ENCODE measurements around the gene GBX1. TPM values are rescaled to one million over a fixed set of nuclear protein-coding genes. Genes with fewer than 3 reads are reported as not detected.

The GBX1 gene
- total and polyA plus RNA-seq, 2 of the 4 experiments (the other 2 are of a cell fraction), result not detected

DNA sequence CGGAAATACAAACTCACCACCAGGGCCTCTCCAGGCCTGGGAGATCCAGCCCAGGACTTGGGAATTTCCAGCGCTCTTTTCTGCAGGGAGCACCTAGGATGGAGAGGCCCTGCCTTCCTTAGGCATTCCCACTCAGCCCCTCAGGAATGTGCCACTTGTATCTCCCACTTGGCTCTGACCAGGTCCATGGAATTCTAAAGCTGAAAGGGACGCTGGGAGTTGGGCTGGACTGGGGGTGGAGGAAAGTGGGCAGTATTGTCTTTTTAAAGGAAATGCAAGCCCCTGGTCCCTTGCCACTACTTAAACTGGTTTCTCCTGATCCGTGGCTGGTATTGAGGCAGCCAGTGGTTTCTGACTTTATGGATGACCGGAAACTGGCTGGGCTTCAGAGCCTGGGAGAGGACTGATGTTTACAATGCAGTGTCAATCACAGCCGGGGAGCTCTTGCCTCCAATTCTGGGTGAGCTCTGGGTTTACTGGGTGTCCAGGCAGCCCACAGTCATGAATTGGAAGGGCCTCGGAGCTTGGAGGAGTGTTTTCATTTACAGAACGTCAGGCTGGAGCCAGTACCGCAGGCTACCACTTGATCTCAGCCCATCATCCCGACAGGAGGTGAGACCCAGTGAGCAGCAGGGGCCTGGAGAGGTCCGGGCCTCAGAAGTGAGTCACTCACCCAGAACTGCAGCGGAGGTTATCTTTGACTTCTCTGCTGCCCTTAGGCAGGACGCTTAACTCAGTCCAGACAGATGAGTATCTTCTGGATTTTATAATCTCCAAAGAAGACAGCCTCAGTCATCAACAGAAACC lies 53.9 kb downstream of the GBX1 start:
- dilution Hi-C loops (cut with HindIII; ENCODE audit: low sequenced_read_pairs, unreplicated experiment), result no loop called here
- WGBS, 2 experiments (ENCODE audit: extremely low coverage in 2 of 2, insufficient read length in 1 of 2), result 0% methylated on average over 7 of the region's 13 CpGs; no CpG with 5 or more reads in 1 of the 2 experiments
- peaks cover 24% of the 10 kb centered on the region for H3K4me1 ChIP-seq (ENCODE audit: control insufficient read depth, insufficient read depth, low read length)
- H3K18ac ChIP-seq (ENCODE audit: low read depth, low read length), result no peak overlapping the region
- peaks cover 83% of the 10 kb centered on the region for H4K20me1 ChIP-seq (ENCODE audit: insufficient read depth, low read length)
- no TSS peak for BruUV-seq (replicated peaks)
- peak overlapping the region; percentile 93 for H2AK9ac ChIP-seq (replicated peaks; ENCODE audit: low read depth, low read length, poor library complexity)
- no peak overlapping the region for H4K5ac ChIP-seq (ENCODE audit: low read depth, low read length)
- intact Hi-C loops (cut with micrococcal nuclease), result loop anchor here (5.0 kb wide), 2 partner anchors 101 to 216 kb away; no protein-coding TSS in a partner anchor
- ATAC-seq (ENCODE audit: low read depth) (peak; percentile 67), DNase-seq (peak; percentile 93)
- H4K8ac ChIP-seq (ENCODE audit: low read depth in 2 of 2, low read length in 2 of 2), result peak overlapping the region; percentile 5 to 82; a peak in 3 of 4 replicates
- H3K9ac ChIP-seq (ENCODE audit: low read depth, low read length), result peak overlapping the region; percentile 15; the same call in 1 of the 2 replicates
- peak overlapping the region; percentile 26 for H2AFZ ChIP-seq (replicated peaks; ENCODE audit: low read length, poor library complexity)
- H3K4me2 ChIP-seq (ENCODE audit: low read depth, low read length), result peak overlapping the region; percentile 57
- in situ Hi-C loops (cut with MboI; ENCODE audit: low sequenced_read_pairs), result loop anchor here (5.0 to 25.0 kb wide), 2 partner anchors 91 to 326 kb away; partner anchors contain the start of gene ATG9B
- POLR2A ChIA-PET (ENCODE audit: unreplicated experiment), result interaction anchor here (1.2 kb wide), 1 partner anchor 25 kb away, joined by 3 read pairs; no protein-coding TSS in a partner anchor
- peak overlapping the region; percentile 63 for H2BK5ac ChIP-seq (ENCODE audit: low read depth, low read length, poor library complexity, severe bottlenecking)
- peak overlapping the region; percentile 63 for H2BK20ac ChIP-seq (ENCODE audit: low read depth, low read length)
- H3K9me1 ChIP-seq (ENCODE audit: insufficient read depth, low read length), result peaks cover 19% of the 10 kb centered on the region
- peaks cover 20 to 76% of the 10 kb centered on the region in 2 experiments for H3K79me1 ChIP-seq (ENCODE audit: low read depth in 1 of 2, low read length in 2 of 2)
- CTCF ChIA-PET, result interaction anchor here (0.6 to 1.0 kb wide), 3 partner anchors 19 to 220 kb away, joined by 3 to 7 read pairs (median 5); partner anchors contain the start of gene ABCB8
- H3K4ac ChIP-seq (ENCODE audit: low read depth, low read length), result peak overlapping the region; percentile 91
- peak overlapping the region; percentile 81 for H4K91ac ChIP-seq (ENCODE audit: insufficient read depth, low read depth, low read length)
- TF ChIP-seq MAZ (IDR thresholded peaks at IDR 0.05; ENCODE audit: borderline replicate concordance, low read depth, low read length), result peak; percentile 41; the same call in 1 of the 2 replicates
- TF ChIP-seq FOS (IDR thresholded peaks at IDR 0.05; ENCODE audit: low read depth, low read length), result peak; percentile 64
- TF ChIP-seq, protein P1, sequence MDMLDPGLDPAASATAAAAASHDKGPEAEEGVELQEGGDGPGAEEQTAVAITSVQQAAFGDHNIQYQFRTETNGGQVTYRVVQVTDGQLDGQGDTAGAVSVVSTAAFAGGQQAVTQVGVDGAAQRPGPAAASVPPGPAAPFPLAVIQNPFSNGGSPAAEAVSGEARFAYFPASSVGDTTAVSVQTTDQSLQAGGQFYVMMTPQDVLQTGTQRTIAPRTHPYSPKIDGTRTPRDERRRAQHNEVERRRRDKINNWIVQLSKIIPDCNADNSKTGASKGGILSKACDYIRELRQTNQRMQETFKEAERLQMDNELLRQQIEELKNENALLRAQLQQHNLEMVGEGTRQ (IDR thresholded peaks at IDR 0.05; ENCODE audit: low read depth, low read length), result no peak
- peak overlapping the region; percentile 29; the same call in 2 of the 3 replicates for H2BK15ac ChIP-seq (ENCODE audit: low read depth, low read length)
- peak overlapping the region; percentile 27 for H2AK5ac ChIP-seq (ENCODE audit: low read depth, low read length)
- no peaks in the 10 kb centered on the region for H3K27me3 ChIP-seq (ENCODE audit: control insufficient read depth, insufficient read depth, low read length)
- peak overlapping the region; percentile 74 for H3K14ac ChIP-seq (replicated peaks; ENCODE audit: low read depth, low read length)
- peak overlapping the region; percentile 84 for H2BK120ac ChIP-seq (ENCODE audit: low read depth, low read length)
- peak overlapping the region; percentile 73 for H3K56ac ChIP-seq (ENCODE audit: extremely low read depth, insufficient read depth, low read length)
- H3K27ac ChIP-seq (ENCODE audit: insufficient read depth, low read length), result peak overlapping the region; percentile 66
- H3K23ac ChIP-seq (ENCODE audit: low read depth, low read length), result peak overlapping the region; percentile 64
- no peaks in the 10 kb centered on the region for H3K9me3 ChIP-seq (ENCODE audit: control insufficient read depth, insufficient read depth, low read length)
- no peak overlapping the region for H3K4me3 ChIP-seq (ENCODE audit: insufficient read depth, low read depth, low read length)
- peaks cover 16% of the 10 kb centered on the region for H3K36me3 ChIP-seq (ENCODE audit: control insufficient read depth, insufficient read depth, low read length)
